PC-9 (cell line): ENCODE data around the gene FRMD4B. TPM values are rescaled to one million over a fixed set of nuclear protein-coding genes. Genes with fewer than 3 reads are reported as not detected.

Experiments
- BruUV-seq: library from RNA; stranded (reverse); fragments of 400-500 nt; replicated peaks from 2 replicates; lab custom pipeline; 2021; lab: Mats Ljungman, UMichigan
- CTCF ChIA-PET: fragments of 300-600 bp; sonication (Branson Sonifier 250); formaldehyde crosslinking; loops from one replicate; lab custom pipeline; 2022; ENCODE audit warnings: antibody characterized with exemption; lab: Charles Lee
- POLR2A ChIA-PET: fragments of 300-600 bp; sonication (Branson Sonifier 250); formaldehyde crosslinking; loops from one replicate; lab custom pipeline; 2022; ENCODE audit warnings: antibody characterized with exemption; ENCODE audit not compliant: unreplicated experiment; lab: Charles Lee
- DNase-seq, 2 experiments: peaks; one replicate each; pipeline versions ENCODE4 v3.0.0 to v3.0.0-alpha.2; 2015 to 2022; ENCODE audit warnings: mixed read lengths in 1 of 2
- H2AFZ ChIP-seq: fragments of 200-600 bp; sonication (generic); 2 replicates; pipeline ENCODE4 v1.8.1; 2017; ENCODE audit warnings: antibody characterized with exemption
- H3F3A ChIP-seq: fragments of 200-600 bp; sonication (generic); 2 replicates; pipeline ENCODE4 v1.8.1; 2017; ENCODE audit warnings: antibody characterized with exemption, mild to moderate bottlenecking, low read depth; ENCODE audit not compliant: insufficient read depth
- H3K27ac ChIP-seq: fragments of 200-600 bp; sonication (generic); 2 replicates; pipeline ENCODE4 v1.6.1; 2016; ENCODE audit warnings: mixed run types
- H3K27me3 ChIP-seq: fragments of 200-600 bp; sonication (generic); 2 replicates; pipeline ENCODE4 v1.6.1; 2016; ENCODE audit warnings: low read depth, mixed run types; ENCODE audit not compliant: insufficient read depth
- H3K36me3 ChIP-seq: fragments of 200-600 bp; sonication (generic); 2 replicates; pipeline ENCODE4 v1.6.1; 2016; ENCODE audit warnings: low read depth, mixed run types
- H3K4me1 ChIP-seq: fragments of 200-600 bp; sonication (generic); replicated peaks from 2 replicates; pipeline ENCODE4 v1.6.1; 2016; ENCODE audit warnings: mixed run types; ENCODE audit not compliant: insufficient read depth
- H3K4me2 ChIP-seq: fragments of 200-600 bp; sonication (generic); 2 replicates; pipeline ENCODE4 v1.6.1; 2017; ENCODE audit warnings: mixed run types
- H3K4me3 ChIP-seq: fragments of 200-600 bp; sonication (generic); 2 replicates; pipeline ENCODE4 v1.6.1; 2016; ENCODE audit warnings: mixed run types
- H3K79me2 ChIP-seq: fragments of 200-600 bp; sonication (generic); 2 replicates; pipeline ENCODE4 v1.6.1; 2017; ENCODE audit warnings: low read depth, mixed run types
- H3K9me2 ChIP-seq: fragments of 200-600 bp; sonication (generic); 2 replicates; pipeline ENCODE4 v1.8.1; 2017; ENCODE audit warnings: mild to moderate bottlenecking; ENCODE audit not compliant: insufficient read depth
- H3K9me3 ChIP-seq: fragments of 200-600 bp; sonication (generic); 2 replicates; pipeline ENCODE4 v1.8.1; 2016; ENCODE audit warnings: low read depth; ENCODE audit not compliant: insufficient read depth
- H4K20me1 ChIP-seq: fragments of 200-600 bp; sonication (generic); 2 replicates; pipeline ENCODE4 v1.8.1; 2017; ENCODE audit not compliant: insufficient read depth
- CTCF ChIP-seq: fragments of 200-600 bp; sonication (generic); conservative IDR thresholded peaks from 2 replicates; pipeline ENCODE4 v1.6.1; 2017; ENCODE audit warnings: mixed run types, antibody characterized with exemption, mild to moderate bottlenecking, moderate library complexity
- EZH2 ChIP-seq: fragments of 200-600 bp; sonication (generic); IDR thresholded peaks from 2 replicates; pipeline ENCODE4 v1.8.0; 2017; ENCODE audit warnings: antibody characterized with exemption, low read depth
- intact Hi-C: fragments of 100-400 bp; cut with micrococcal nuclease; formaldehyde crosslinking; loops from one replicate; pipeline ENCODE4 v1.10.0; 2022; ENCODE audit not compliant: unreplicated experiment
- total RNA-seq: library from RNA; stranded (reverse); gene quantifications from 2 replicates; pipeline ENCODE4 v1.2.3, GENCODE V29; 2021

The FRMD4B gene
- total RNA-seq, 1 experiment from 2014 or later: 10.2 TPM

GRCh38 chr3:69273896-69274295, 112.0 kb downstream of the FRMD4B start:
- H3F3A ChIP-seq: no peaks in the 10 kb centered on the region
- H3K9me2 ChIP-seq: no peaks in the 10 kb centered on the region
- CTCF ChIA-PET: no interaction called here
- H3K4me3 ChIP-seq: no peak overlapping the region
- H4K20me1 ChIP-seq: no peaks in the 10 kb centered on the region
- no TSS peak for BruUV-seq
- no peaks in the 10 kb centered on the region for H3K36me3 ChIP-seq
- no peaks in the 10 kb centered on the region for H3K9me3 ChIP-seq
- H2AFZ ChIP-seq: no peak overlapping the region
- POLR2A ChIA-PET: no interaction called here
- no peak overlapping the region for H3K27ac ChIP-seq
- H3K4me2 ChIP-seq: no peak overlapping the region
- no peaks in the 10 kb centered on the region for H3K79me2 ChIP-seq
- intact Hi-C loops: no loop called here
- DNase-seq: no peak
- no peaks in the 10 kb centered on the region for H3K4me1 ChIP-seq
- no peaks in the 10 kb centered on the region for H3K27me3 ChIP-seq
- no peak for TF ChIP-seq CTCF
- no peak for TF ChIP-seq EZH2

- Histone ChIP-seq H3K9me2 (no peaks in the 10 kb centered on the region), H3K4me3 (no peak overlapping the region), H4K20me1 (no peaks in the 10 kb centered on the region), H3K27me3 (no peaks in the 10 kb centered on the region), H3K4me2 (no peak overlapping the region), H2AFZ (no peak overlapping the region), H3K79me2 (no peaks in the 10 kb centered on the region), H3K4me1 (no peaks in the 10 kb centered on the region), H3K27ac (no peak overlapping the region), H3K36me3 (no peaks in the 10 kb centered on the region), H3K9me3 (no peaks in the 10 kb centered on the region), H3F3A (no peaks in the 10 kb centered on the region)
- DNase-seq: no peak
- intact Hi-C loops: no loop called here
- CTCF ChIA-PET: no interaction called here
- TF ChIP-seq CTCF: no peak
- TF ChIP-seq EZH2: no peak
- POLR2A ChIA-PET: no interaction called here
- no TSS peak for BruUV-seq
Observed at GRCh38 chr3:69272556-69272955, 113.3 kb downstream of the FRMD4B start.

GRCh38 chr3:69271098-69271497, 114.8 kb downstream of the FRMD4B start:
- TF ChIP-seq CTCF: no peak
- TF ChIP-seq EZH2: no peak
- no peak for DNase-seq
- Histone ChIP-seq H3K27ac (no peak overlapping the region), H3K79me2 (no peaks in the 10 kb centered on the region), H3K9me2 (no peaks in the 10 kb centered on the region), H2AFZ (no peak overlapping the region), H3K4me2 (no peak overlapping the region), H3K36me3 (no peaks in the 10 kb centered on the region), H3K27me3 (no peaks in the 10 kb centered on the region), H3K9me3 (no peaks in the 10 kb centered on the region), H3K4me3 (no peak overlapping the region), H3F3A (no peaks in the 10 kb centered on the region), H4K20me1 (no peaks in the 10 kb centered on the region), H3K4me1 (no peaks in the 10 kb centered on the region)
- CTCF ChIA-PET: no interaction called here
- intact Hi-C loops: no loop called here
- POLR2A ChIA-PET: interaction anchor here (0.6 kb wide), 1 partner anchor 964 kb away, joined by 5 read pairs; no protein-coding TSS in a partner anchor
- BruUV-seq: no TSS peak
